Ovary (tissue), 3 donors: Measurements from ENCODE around the gene CEP131.

Experiments
- CTCF ChIP-seq, 3 donors: fragments of 450-650 bp in 2 of 3; fragments of 200-600 bp in 1 of 3; IDR thresholded peaks; one replicate each; pipeline versions ENCODE4 v1.5.1 to v1.8.0; 2016 to 2022; ENCODE audit warnings: antibody characterized with exemption in 3 of 3, mild to moderate bottlenecking in 1 of 3
- EP300 ChIP-seq: sonication (generic); formaldehyde crosslinking; IDR thresholded peaks from one replicate; pipeline ENCODE4 v1.6.1; 2017; ENCODE audit warnings: antibody characterized with exemption
- POLR2A ChIP-seq: fragments of 450-650 bp; IDR thresholded peaks from one replicate; pipeline ENCODE4 v1.6.1; 2017; ENCODE audit warnings: antibody characterized with exemption, mild to moderate bottlenecking, moderate library complexity
- donor health status: DM: no; HTN: no; CAD: no.

- no peak for TF ChIP-seq CTCF (IDR thresholded peaks at IDR 0.05)
- TF ChIP-seq POLR2A, result no peak
- TF ChIP-seq EP300, result no peak
Observed at GRCh38 chr17:81190591-81190990, 32.2 kb downstream of the CEP131 start.
